GM12801 (cell line): ENCODE data around the gene CDH24.

Source experiments
- CTCF ChIP-seq: IDR thresholded peaks from one replicate; pipeline ENCODE4 v1.5.1; 2011; ENCODE audit warnings: control low read depth; ENCODE audit not compliant: insufficient read length; ENCODE audit errors: extremely low read depth

CDH24 gene

GRCh38 chr14:23074906-23075305 lies 17.6 kb upstream of the CDH24 start:
- no peak for TF ChIP-seq CTCF

- TF ChIP-seq CTCF: no peak
These were observed 14.7 kb upstream of the CDH24 start for GRCh38 chr14:23071921-23072539.

- TF ChIP-seq CTCF: no peak
These were observed 14.1 kb upstream of the CDH24 start for GRCh38 chr14:23071244-23071920.

- no peak for TF ChIP-seq CTCF
These were observed 13.2 kb upstream of the CDH24 start for GRCh38 chr14:23070262-23071129.

GRCh38 chr14:23069413-23069806 lies 12.1 kb upstream of the CDH24 start:
- TF ChIP-seq CTCF: no peak

GRCh38 chr14:23068789-23069412 lies 11.6 kb upstream of the CDH24 start:
- TF ChIP-seq CTCF: peak; percentile 95
